ENCODE results near the gene GLYR1. TPM values are rescaled to one million over a fixed set of nuclear protein-coding genes. Genes with fewer than 3 reads are reported as not detected.

Gene GLYR1
- total and polyA plus RNA-seq, 2 of the 4 experiments (the other 2 are of a cell fraction), result 26.0 to 54.2 TPM

- H3K4ac ChIP-seq (ENCODE audit: low read depth, low read length), result no peak overlapping the region
- WGBS, 2 experiments (ENCODE audit: extremely low coverage in 2 of 2, insufficient read length in 1 of 2), result 93% methylated on average over 8 of the region's 17 CpGs; no CpG with 5 or more reads in 1 of the 2 experiments
- no peak overlapping the region for H3K9ac ChIP-seq (ENCODE audit: low read depth, low read length)
- H3K36me3 ChIP-seq (ENCODE audit: control insufficient read depth, insufficient read depth, low read length), result peaks cover 75% of the 10 kb centered on the region
- H3K18ac ChIP-seq (ENCODE audit: low read depth, low read length), result no peak overlapping the region
- no peaks in the 10 kb centered on the region for H3K9me3 ChIP-seq (ENCODE audit: control insufficient read depth, insufficient read depth, low read length)
- dilution Hi-C loops (cut with HindIII; ENCODE audit: low sequenced_read_pairs, unreplicated experiment) (no loop called here), intact Hi-C loops (cut with micrococcal nuclease) (loop anchor here (5.0 kb wide), 1 partner anchor 62 kb away; no protein-coding TSS in a partner anchor), in situ Hi-C loops (cut with MboI; ENCODE audit: low sequenced_read_pairs) (loop anchor here (10.0 kb wide), 1 partner anchor 65 kb away; no protein-coding TSS in a partner anchor)
- no TSS peak for BruUV-seq (replicated peaks)
- H4K5ac ChIP-seq (ENCODE audit: low read depth, low read length), result no peak overlapping the region
- ATAC-seq (ENCODE audit: low read depth) (no peak), DNase-seq (no peak)
- no peak overlapping the region for H3K14ac ChIP-seq (replicated peaks; ENCODE audit: low read depth, low read length)
- peaks cover 9% of the 10 kb centered on the region for H3K4me1 ChIP-seq (ENCODE audit: control insufficient read depth, insufficient read depth, low read length)
- H3K79me1 ChIP-seq (ENCODE audit: low read depth in 1 of 2, low read length in 2 of 2), result peaks cover 8 to 37% of the 10 kb centered on the region in 2 experiments; a peak in 3 of 4 replicates
- H3K27ac ChIP-seq (ENCODE audit: insufficient read depth, low read length), result no peak overlapping the region
- H3K23ac ChIP-seq (ENCODE audit: low read depth, low read length), result no peak overlapping the region
- H3K4me3 ChIP-seq (ENCODE audit: insufficient read depth, low read depth, low read length), result no peak overlapping the region
- no peak overlapping the region for H2AK9ac ChIP-seq (replicated peaks; ENCODE audit: low read depth, low read length, poor library complexity)
- no peak overlapping the region for H2BK15ac ChIP-seq (ENCODE audit: low read depth, low read length)
- POLR2A ChIA-PET (ENCODE audit: unreplicated experiment), result no interaction called here
- H3K56ac ChIP-seq (ENCODE audit: extremely low read depth, insufficient read depth, low read length), result no peak overlapping the region
- no peak overlapping the region for H2BK5ac ChIP-seq (ENCODE audit: low read depth, low read length, poor library complexity, severe bottlenecking)
- no peak overlapping the region for H2BK20ac ChIP-seq (ENCODE audit: low read depth, low read length)
- no peaks in the 10 kb centered on the region for H3K27me3 ChIP-seq (ENCODE audit: control insufficient read depth, insufficient read depth, low read length)
- H3K4me2 ChIP-seq (ENCODE audit: low read depth, low read length), result no peak overlapping the region
- H3K9me1 ChIP-seq (ENCODE audit: insufficient read depth, low read length), result peaks cover 10% of the 10 kb centered on the region
- H2BK120ac ChIP-seq (ENCODE audit: low read depth, low read length), result no peak overlapping the region
- CTCF ChIA-PET, result no interaction called here
- no peak for TF ChIP-seq RFX5 (IDR thresholded peaks at IDR 0.05; ENCODE audit: low read depth, low read length)
- no peak for TF ChIP-seq MAFK (IDR thresholded peaks at IDR 0.05; ENCODE audit: low read depth, low read length)
- no peak for TF ChIP-seq RCOR1 (IDR thresholded peaks at IDR 0.05; ENCODE audit: insufficient replicate concordance, low read length)
- no peak for TF ChIP-seq POLR2A (IDR thresholded peaks at IDR 0.05; ENCODE audit: low read depth, low read length)
- TF ChIP-seq NFE2L2 (IDR thresholded peaks at IDR 0.05; ENCODE audit: low read depth, low read length), result no peak
- TF ChIP-seq SMC3 (IDR thresholded peaks at IDR 0.05; ENCODE audit: low read depth, low read length), result no peak
- no peak for TF ChIP-seq MAZ (IDR thresholded peaks at IDR 0.05; ENCODE audit: borderline replicate concordance, low read depth, low read length)
- TF ChIP-seq CTCF (conservative IDR thresholded peaks at IDR 0.05; ENCODE audit: low read depth, low read length), result no peak
- no peak for TF ChIP-seq ELK1 (IDR thresholded peaks at IDR 0.05; ENCODE audit: borderline replicate concordance, low read depth, low read length)
- peaks cover 21% of the 10 kb centered on the region; the same call in 1 of the 2 replicates for H4K20me1 ChIP-seq (ENCODE audit: insufficient read depth, low read length)
- no peak overlapping the region for H4K91ac ChIP-seq (ENCODE audit: insufficient read depth, low read depth, low read length)
- no peak overlapping the region for H2AK5ac ChIP-seq (ENCODE audit: low read depth, low read length)
- H2AFZ ChIP-seq (replicated peaks; ENCODE audit: low read length, poor library complexity), result no peak overlapping the region
- H4K8ac ChIP-seq (ENCODE audit: low read depth in 2 of 2, low read length in 2 of 2), result no peak overlapping the region
Observed at GRCh38 chr16:4880006-4880580, 33.0 kb upstream of the GLYR1 start.
